HCT116 (cell line): ENCODE results near the gene VPS45. TPM values are rescaled to one million over a fixed set of nuclear protein-coding genes. Genes with fewer than 3 reads are reported as not detected.

Experiments used
- ATAC-seq: fragments of 200-7000 bp; cut with Tn5 transposase; 2 replicates; pipeline ENCODE4 v1.9.1; 2020; ENCODE audit warnings: mild to moderate bottlenecking, moderate library complexity
- BruUV-seq: library from RNA; stranded (reverse); fragments of 400-500 nt; replicated peaks from 2 replicates; lab custom pipeline; 2021; lab: Mats Ljungman, UMichigan
- CTCF ChIA-PET: fragments of 300-600 bp; sonication (Branson Sonifier 250); formaldehyde crosslinking; loops from one replicate; lab custom pipeline; 2021; ENCODE audit warnings: antibody characterized with exemption; lab: Charles Lee
- POLR2A ChIA-PET: fragments of 300-600, 350-600 bp; sonication (Branson Sonifier 250); formaldehyde crosslinking; loops from one replicate; lab custom pipeline; 2021; ENCODE audit warnings: antibody characterized with exemption; lab: Charles Lee
- RAD21 ChIA-PET, 2 experiments: fragments of 300-600 bp; sonication (Branson Sonifier 250); formaldehyde crosslinking; loops; one replicate each; lab custom pipeline; 2023; ENCODE audit warnings: low total read pairs in 2 of 2; ENCODE audit not compliant: uncharacterized antibody in 2 of 2, unreplicated experiment in 2 of 2, low non-redundant PET in 1 of 2; lab: Charles Lee
- DNase-seq: peaks from one replicate; pipeline ENCODE4 v3.0.0-alpha.2; 2010; ENCODE audit warnings: low read depth, low spot score
- H2AFZ ChIP-seq: fragments of 200-600 bp; shearing (Covaris generic), sonication (generic); 2 replicates; pipeline ENCODE4 v1.6.1; 2017; ENCODE audit warnings: low read depth, mixed run types, mixed read lengths, antibody characterized with exemption, low read length; ENCODE audit not compliant: poor library complexity, severe bottlenecking
- H3K27ac ChIP-seq: 2 replicates; pipeline ENCODE4 v1.5.1; 2012; ENCODE audit warnings: low read depth, low read length
- H3K27me3 ChIP-seq: fragments of 200-600 bp; sonication (generic); 2 replicates; pipeline ENCODE4 v1.6.1; 2016; ENCODE audit warnings: mixed run types, low read length, mixed read lengths; ENCODE audit not compliant: insufficient read depth
- H3K36me3 ChIP-seq, 2 experiments: fragments of 200-500 bp in 1 of 2; fragments of 200-600 bp in 1 of 2; sonication (Bioruptor generic) in 1 of 2; sonication (generic) in 1 of 2; 2 replicates each; pipeline versions ENCODE4 v1.5.1 to v1.6.1; 2014 to 2016; ENCODE audit warnings: low read length in 2 of 2, inconsistent platforms in 1 of 2, mixed read lengths in 1 of 2, mixed run types in 1 of 2; ENCODE audit not compliant: insufficient read depth in 2 of 2, control insufficient read depth in 1 of 2
- H3K4me1 ChIP-seq, 2 experiments: fragments of 200-600 bp in 1 of 2; sonication (generic) in 1 of 2; 2 replicates each; pipeline versions ENCODE4 v1.5.1 to v1.6.1; 2012 to 2017; ENCODE audit warnings: low read length in 2 of 2, inconsistent platforms in 1 of 2, mild to moderate bottlenecking in 1 of 2, mixed read lengths in 1 of 2, mixed run types in 1 of 2, moderate library complexity in 1 of 2; ENCODE audit not compliant: insufficient read depth in 2 of 2, control insufficient read depth in 1 of 2
- H3K4me2 ChIP-seq: fragments of 200-600 bp; sonication (generic); 2 replicates; pipeline ENCODE4 v1.6.1; 2017; ENCODE audit warnings: mixed run types, low read length, mixed read lengths
- H3K4me3 ChIP-seq, 2 experiments: fragments of 200-600 bp in 1 of 2; sonication (generic) in 1 of 2; replicated peaks in 1 of 2; 2 replicates each; pipeline ENCODE4 v1.5.1; 2011 to 2016; ENCODE audit warnings: low read length in 2 of 2, control low read depth in 1 of 2, low read depth in 1 of 2, mild to moderate bottlenecking in 1 of 2, mixed read lengths in 1 of 2, mixed run types in 1 of 2
- H3K79me2 ChIP-seq: fragments of 200-600 bp; sonication (generic); 2 replicates; pipeline ENCODE4 v1.6.1; 2017; ENCODE audit warnings: mild to moderate bottlenecking, mixed run types, low read length, moderate library complexity, mixed read lengths; ENCODE audit not compliant: insufficient read depth
- H3K9ac ChIP-seq: fragments of 200-600 bp; sonication (generic); 2 replicates; pipeline ENCODE4 v1.6.1; 2016; ENCODE audit warnings: low read length, mixed read lengths
- H3K9me2 ChIP-seq: fragments of 200-600 bp; sonication (generic), shearing (Covaris generic); 2 replicates; pipeline ENCODE4 v1.6.1; 2017; ENCODE audit warnings: mixed run types, mild to moderate bottlenecking, moderate library complexity; ENCODE audit not compliant: insufficient read depth
- H3K9me3 ChIP-seq, 2 experiments: fragments of 200-500 bp in 1 of 2; fragments of 200-600 bp in 1 of 2; sonication (Bioruptor generic) in 1 of 2; sonication (generic) in 1 of 2; 2 replicates each; pipeline ENCODE4 v1.6.1; 2014 to 2017; ENCODE audit warnings: low read length in 2 of 2, mixed read lengths in 2 of 2, inconsistent platforms in 1 of 2, low read depth in 1 of 2, mild to moderate bottlenecking in 1 of 2, mixed run types in 1 of 2, moderate library complexity in 1 of 2; ENCODE audit not compliant: control insufficient read depth in 1 of 2, insufficient read depth in 1 of 2
- H4K20me1 ChIP-seq: fragments of 200-600 bp; sonication (generic), shearing (Covaris generic); 2 replicates; pipeline ENCODE4 v1.6.1; 2017; ENCODE audit warnings: mixed run types, mild to moderate bottlenecking, moderate library complexity; ENCODE audit not compliant: insufficient read depth
- ATF3 ChIP-seq: IDR thresholded peaks from 2 replicates; pipeline ENCODE4 v1.6.1; 2012
- CBX3 ChIP-seq: IDR thresholded peaks from 2 replicates; pipeline ENCODE4 v1.6.1; 2012; ENCODE audit warnings: low read depth
- CTCF ChIP-seq, 3 experiments: fragments of 200-600 bp in 1 of 3; sonication (generic) in 1 of 3; IDR thresholded peaks in 2 of 3; conservative IDR thresholded peaks in 1 of 3; 2 replicates each; pipeline ENCODE4 v1.5.1; 2012 to 2017; ENCODE audit warnings: low read depth in 2 of 3, low read length in 2 of 3, antibody characterized with exemption in 1 of 3, borderline replicate concordance in 1 of 3, control low read depth in 1 of 3, mild to moderate bottlenecking in 1 of 3, mixed read lengths in 1 of 3, mixed run types in 1 of 3, moderate library complexity in 1 of 3; ENCODE audit not compliant: insufficient read depth in 1 of 3
- EGR1 ChIP-seq: IDR thresholded peaks from 2 replicates; pipeline ENCODE4 v1.6.1; 2012; ENCODE audit warnings: low read depth
- RAD21 ChIP-seq: IDR thresholded peaks from 2 replicates; pipeline ENCODE4 v1.6.1; 2012; ENCODE audit warnings: low read depth, mild to moderate bottlenecking
- SP1 ChIP-seq: IDR thresholded peaks from 2 replicates; pipeline ENCODE4 v1.6.1; 2012; ENCODE audit warnings: low read depth
- SRF ChIP-seq: IDR thresholded peaks from 2 replicates; pipeline ENCODE4 v1.6.1; 2012; ENCODE audit warnings: low read depth
- TCF7L2 ChIP-seq: IDR thresholded peaks from 2 replicates; pipeline ENCODE4 v1.7.0; 2011; ENCODE audit warnings: borderline replicate concordance, inconsistent platforms; ENCODE audit not compliant: insufficient read depth, insufficient read length; ENCODE audit errors: extremely low read depth
- ZFX ChIP-seq: fragments of 450-650 bp; IDR thresholded peaks from 2 replicates; pipeline ENCODE4 v1.6.1; 2017
- ZNF274 ChIP-seq: fragments of 200-500 bp; sonication (Bioruptor generic); IDR thresholded peaks from 2 replicates; pipeline ENCODE4 v1.6.1; 2014; ENCODE audit warnings: mild to moderate bottlenecking, low read depth, low read length, inconsistent platforms
- intact Hi-C: fragments of 100-400 bp; cut with micrococcal nuclease; formaldehyde crosslinking; loops from 2 replicates; pipeline ENCODE4 v1.10.0; 2022
- total RNA-seq: library from RNA; stranded (reverse); gene quantifications from one replicate; pipeline ENCODE4 v1.2.1, GENCODE V29; 2021; ENCODE audit not compliant: unreplicated experiment

Gene VPS45
- total RNA-seq, 1 experiment from 2014 or later, result 28.1 TPM

- Histone ChIP-seq H3K36me3 (no peaks in the 10 kb centered on the region), H3K27me3 (no peaks in the 10 kb centered on the region), H3K79me2 (no peaks in the 10 kb centered on the region), H3K4me2 (no peak overlapping the region), H3K4me1 (no peaks in the 10 kb centered on the region), H3K27ac (no peak overlapping the region), H2AFZ (no peak overlapping the region), H3K4me3 (no peak overlapping the region), H4K20me1 (no peaks in the 10 kb centered on the region), H3K9ac (no peak overlapping the region), H3K9me3 (no peaks in the 10 kb centered on the region; a peak in 1 of 4 replicates), H3K9me2 (no peaks in the 10 kb centered on the region)
- BruUV-seq, result no TSS peak
- intact Hi-C loops, result no loop called here
- ChIA-PET POLR2A (no interaction called here), RAD21 (no interaction called here), CTCF (no interaction called here)
- no peak for TF ChIP-seq ZNF274
- TF ChIP-seq EGR1, result no peak
- TF ChIP-seq ZFX, result no peak
- no peak for TF ChIP-seq SRF
- no peak for TF ChIP-seq RAD21
- TF ChIP-seq CTCF (IDR thresholded peaks at IDR 0.05 in 2 of 3, conservative IDR thresholded peaks at IDR 0.05 in 1 of 3; ENCODE audit: borderline replicate concordance in 1 of 3, insufficient read depth in 1 of 3, low read depth in 2 of 3, low read length in 2 of 3), result no peak
- no peak for TF ChIP-seq CBX3
- no peak for TF ChIP-seq SP1
- TF ChIP-seq TCF7L2, result no peak
- no peak for TF ChIP-seq ATF3
- no peak for DNase-seq
- no peak for ATAC-seq
Observed at GRCh38 chr1:150106341-150106740, 38.8 kb downstream of the VPS45 start.
